H7 (cell line): Measurements from ENCODE around the gene CPPED1. TPM values are rescaled to one million over a fixed set of nuclear protein-coding genes. Genes with fewer than 3 reads are reported as not detected.

Experiments
- DNase-seq: peaks from one replicate; pipeline ENCODE4 v3.0.0; 2012
- H3K27me3 ChIP-seq: 2 replicates; pipeline ENCODE4 v1.6.0; 2011; ENCODE audit warnings: mild to moderate bottlenecking, low read length; ENCODE audit not compliant: control insufficient read depth, insufficient read depth
- H3K36me3 ChIP-seq: replicated peaks from 2 replicates; pipeline ENCODE4 v1.5.1; 2011; ENCODE audit warnings: low read length; ENCODE audit not compliant: control insufficient read depth, insufficient read depth
- H3K4me3 ChIP-seq: 2 replicates; pipeline ENCODE4 v1.5.1; 2011; ENCODE audit warnings: low read depth, mild to moderate bottlenecking, control low read depth, low read length, moderate library complexity; ENCODE audit not compliant: insufficient read depth
- total RNA-seq: library from RNA; depleted of rRNA; stranded (reverse); fragments of >200 nt; shearing (Covaris generic); gene quantifications from 2 replicates; pipeline ENCODE4 v1.2.3, GENCODE V29; 2014

Gene CPPED1
- total RNA-seq, 1 experiment from 2014 or later: 5.8 TPM

DNA sequence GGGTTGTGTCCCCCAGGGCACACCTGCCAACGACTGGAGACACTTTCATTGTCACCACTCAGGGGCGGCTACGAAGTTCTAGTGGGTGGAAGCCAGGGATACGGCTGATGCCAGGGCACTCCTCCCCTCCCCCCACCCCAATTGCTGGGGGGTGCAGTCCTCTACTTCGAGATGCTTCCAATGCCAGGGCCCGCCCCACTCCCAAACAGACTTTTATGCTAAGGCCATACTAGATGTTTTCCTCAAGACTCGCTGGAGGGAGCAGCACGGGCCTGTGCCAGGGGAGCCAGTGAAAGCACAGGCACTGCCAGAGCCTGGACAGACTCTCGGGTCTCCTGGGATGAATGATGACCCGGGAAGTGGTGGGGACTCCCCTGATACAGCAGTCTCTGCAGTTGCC lies 178.0 kb downstream of the CPPED1 start:
- H3K27me3 ChIP-seq: no peaks in the 10 kb centered on the region
- no peak overlapping the region for H3K4me3 ChIP-seq
- no peaks in the 10 kb centered on the region for H3K36me3 ChIP-seq
- no peak for DNase-seq

DNA sequence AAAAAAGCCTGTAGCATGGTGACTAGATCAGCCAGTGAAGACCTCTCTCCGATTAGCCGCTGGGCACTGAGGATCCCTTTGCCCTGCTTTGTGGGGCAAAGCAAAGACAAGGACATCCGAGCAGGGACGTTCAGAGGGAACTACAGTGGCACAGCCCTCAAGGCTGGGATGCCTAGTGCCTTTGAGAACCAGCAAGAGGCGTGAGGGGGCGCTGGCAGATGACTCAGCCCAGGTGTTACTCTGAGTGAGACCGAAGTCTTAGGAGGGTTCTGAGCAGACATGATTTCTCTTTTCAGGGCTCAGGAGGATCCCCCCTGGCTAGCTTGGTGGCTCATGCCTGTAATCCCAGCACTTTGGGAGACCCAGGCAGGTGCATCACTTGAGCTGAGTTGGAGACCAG lies 178.6 kb downstream of the CPPED1 start:
- Histone ChIP-seq H3K36me3 (no peaks in the 10 kb centered on the region), H3K4me3 (no peak overlapping the region), H3K27me3 (no peaks in the 10 kb centered on the region)
- peak; percentile 29 for DNase-seq

DNA sequence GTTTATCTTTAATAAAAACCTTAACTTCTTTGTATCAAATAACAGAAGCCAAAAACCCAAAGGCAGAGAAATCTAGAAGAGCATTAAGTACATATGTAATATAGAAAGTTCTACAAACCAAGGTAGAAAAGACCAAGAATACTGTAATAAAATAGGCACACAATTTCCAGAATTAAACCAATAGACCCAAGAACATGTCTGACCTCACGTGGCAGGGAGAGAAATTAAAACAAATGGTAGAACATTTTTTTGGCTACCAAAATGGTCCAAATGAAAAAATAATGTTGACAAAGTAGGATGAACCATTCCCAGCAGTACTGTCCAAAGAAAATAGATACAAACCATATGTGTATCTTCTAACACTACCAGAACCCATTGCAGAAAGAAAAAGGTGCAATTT lies 183.5 kb downstream of the CPPED1 start:
- no peak overlapping the region for H3K4me3 ChIP-seq
- H3K27me3 ChIP-seq: no peaks in the 10 kb centered on the region

DNA sequence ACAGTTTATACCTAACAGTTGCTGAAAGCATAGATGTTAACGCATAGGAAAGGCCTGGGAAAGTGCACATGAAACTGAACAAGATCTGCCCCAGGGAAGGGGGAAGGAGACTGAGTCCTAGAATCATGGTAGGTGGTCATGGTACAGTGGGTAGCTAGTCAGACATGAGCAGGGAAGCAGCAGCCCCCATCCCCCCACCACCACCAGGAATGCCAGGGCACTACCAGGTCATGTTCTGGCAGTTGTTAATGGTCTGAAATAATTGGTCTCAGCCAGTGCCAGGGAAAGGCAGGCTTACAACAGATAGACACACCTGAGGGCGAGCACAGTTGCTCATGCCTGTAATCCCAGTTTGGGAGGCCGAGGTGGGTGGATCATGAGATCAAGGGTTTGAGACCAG lies 185.2 kb downstream of the CPPED1 start:
- Histone ChIP-seq H3K36me3 (no peaks in the 10 kb centered on the region), H3K4me3 (no peak overlapping the region), H3K27me3 (no peaks in the 10 kb centered on the region)
- no peak for DNase-seq

More for the DNA sequence above, 183.5 kb downstream of the CPPED1 start:
- DNase-seq: no peak
- no peaks in the 10 kb centered on the region for H3K36me3 ChIP-seq

- DNase-seq: no peak
- Histone ChIP-seq H3K36me3 (no peaks in the 10 kb centered on the region), H3K27me3 (no peaks in the 10 kb centered on the region), H3K4me3 (no peak overlapping the region)
Observed at GRCh38 chr16:12617401-12617819, 186.3 kb downstream of the CPPED1 start.

DNA sequence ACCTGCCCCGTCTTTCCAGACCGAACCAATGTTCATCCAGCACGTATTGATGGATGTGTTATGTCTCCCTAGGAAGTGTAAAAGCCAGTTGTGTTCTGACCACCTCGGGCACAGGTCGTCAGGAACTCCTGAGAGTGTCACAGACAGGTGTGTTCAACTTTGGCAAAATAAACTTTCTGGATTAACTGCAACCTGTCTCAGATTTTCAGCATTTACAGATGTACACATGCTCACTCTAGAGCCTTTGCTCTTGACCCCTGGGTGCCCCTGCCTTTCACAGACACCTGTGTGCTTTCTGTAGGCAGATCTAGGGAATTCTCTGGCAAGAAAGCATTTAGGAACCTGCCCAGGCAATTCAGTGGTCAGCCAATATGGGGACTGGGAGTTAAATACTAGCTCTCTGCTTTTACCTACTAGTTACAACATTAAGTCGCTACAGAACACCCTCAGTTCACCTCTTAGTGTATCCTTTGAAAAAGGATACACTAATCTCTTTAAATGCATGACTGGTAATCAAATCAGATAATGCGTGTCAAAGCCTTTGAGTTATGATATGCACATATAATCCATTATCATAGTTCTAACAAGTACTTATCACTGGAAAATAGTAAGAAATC lies 188.9 kb downstream of the CPPED1 start:
- DNase-seq: no peak
- H3K27me3 ChIP-seq: no peaks in the 10 kb centered on the region
- H3K4me3 ChIP-seq: no peak overlapping the region
- H3K36me3 ChIP-seq: no peaks in the 10 kb centered on the region

DNA sequence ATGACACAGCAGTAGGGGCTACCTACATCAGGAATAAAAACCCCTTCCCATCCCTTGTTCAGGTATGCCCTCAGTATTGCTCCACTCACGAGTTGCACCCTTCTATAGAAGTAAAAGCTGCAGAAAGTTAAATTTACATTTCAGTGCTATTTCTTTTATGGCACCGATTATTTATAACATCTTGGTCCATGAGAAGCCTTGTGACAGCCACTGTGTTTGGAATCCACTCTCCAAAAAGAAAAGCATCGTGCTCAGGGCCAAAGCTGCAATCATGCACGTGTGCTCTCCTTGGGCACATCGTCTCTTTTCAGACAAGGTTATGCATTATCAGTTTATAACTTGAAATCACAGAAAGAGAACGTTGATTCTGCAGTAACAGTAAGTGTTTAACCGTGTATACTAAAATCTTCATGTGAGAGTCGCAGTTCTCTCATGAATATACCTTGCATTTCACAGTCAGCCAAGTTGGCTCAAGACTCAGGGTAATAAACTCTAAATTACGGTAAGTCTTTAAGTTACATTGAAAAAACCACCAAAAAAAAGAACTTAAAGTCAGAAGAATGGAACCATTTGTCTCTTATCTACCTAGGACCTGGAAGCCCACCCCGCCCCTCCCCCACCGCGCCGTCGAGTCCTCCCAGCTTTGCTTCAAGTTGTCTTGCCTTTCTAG lies 189.6 kb downstream of the CPPED1 start:
- no peak for DNase-seq
- no peak overlapping the region for H3K4me3 ChIP-seq
- H3K36me3 ChIP-seq: no peaks in the 10 kb centered on the region
- H3K27me3 ChIP-seq: no peaks in the 10 kb centered on the region

GRCh38 chr16:12613131-12613991 lies 190.3 kb downstream of the CPPED1 start:
- Histone ChIP-seq H3K36me3 (no peaks in the 10 kb centered on the region), H3K27me3 (no peaks in the 10 kb centered on the region), H3K4me3 (no peak overlapping the region)
- DNase-seq: no peak

DNA sequence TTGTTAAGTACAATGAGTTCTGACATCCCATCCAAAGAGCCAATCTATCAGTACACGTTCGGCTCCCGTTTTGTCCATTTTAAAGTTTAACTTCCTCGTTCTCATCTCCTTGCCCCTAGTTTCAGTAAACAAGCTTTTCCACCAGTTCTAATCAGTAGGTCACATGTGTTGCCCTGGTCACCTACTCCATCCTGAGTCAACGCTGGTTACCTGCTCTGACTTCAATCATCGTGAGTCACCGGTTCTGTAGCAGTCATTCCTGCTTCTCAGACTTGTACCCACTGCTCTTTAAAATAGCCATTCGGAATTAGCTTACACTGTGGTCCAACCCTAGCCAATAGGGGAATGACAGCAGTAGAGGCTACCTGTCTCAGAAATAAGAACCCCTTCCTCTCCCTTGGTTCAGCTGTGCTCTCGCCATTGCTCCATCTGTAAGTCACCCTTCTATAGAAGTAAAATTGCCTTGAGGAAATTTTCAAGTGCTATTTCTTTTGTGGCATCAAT lies 191.0 kb downstream of the CPPED1 start:
- Histone ChIP-seq H3K4me3 (no peak overlapping the region), H3K36me3 (no peaks in the 10 kb centered on the region), H3K27me3 (no peaks in the 10 kb centered on the region)
- no peak for DNase-seq

- no peaks in the 10 kb centered on the region for H3K36me3 ChIP-seq
- no peak overlapping the region for H3K4me3 ChIP-seq
- no peak for DNase-seq
- H3K27me3 ChIP-seq: no peaks in the 10 kb centered on the region
Observed at GRCh38 chr16:12611916-12612597, 191.6 kb downstream of the CPPED1 start.

DNA sequence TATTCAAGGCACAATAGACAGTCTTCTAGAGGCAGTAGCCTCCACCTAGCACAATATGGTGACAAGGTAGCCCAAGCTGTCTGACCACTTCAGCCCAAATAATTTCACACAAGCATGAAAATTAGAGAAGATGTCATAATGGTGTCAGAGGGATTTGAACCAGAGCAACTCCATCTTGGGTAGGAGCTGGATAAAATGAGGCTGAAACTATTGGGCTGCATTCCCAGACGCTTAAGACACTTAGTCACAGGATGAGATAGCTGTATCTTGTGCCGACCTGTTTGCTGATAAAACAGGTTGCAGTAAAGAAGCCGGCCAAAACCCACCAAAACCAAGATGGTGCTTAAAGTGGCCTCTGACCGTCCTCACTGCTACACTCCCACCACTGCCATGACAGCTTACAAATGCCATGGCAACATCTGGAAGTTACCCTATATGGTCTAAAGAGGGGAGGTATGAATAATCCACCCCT lies 192.6 kb downstream of the CPPED1 start:
- no peaks in the 10 kb centered on the region for H3K36me3 ChIP-seq
- DNase-seq: no peak
- H3K4me3 ChIP-seq: no peak overlapping the region
- no peaks in the 10 kb centered on the region for H3K27me3 ChIP-seq

GRCh38 chr16:12609937-12610699 lies 193.6 kb downstream of the CPPED1 start:
- DNase-seq: no peak
- H3K36me3 ChIP-seq: no peaks in the 10 kb centered on the region
- no peaks in the 10 kb centered on the region for H3K27me3 ChIP-seq
- H3K4me3 ChIP-seq: no peak overlapping the region
